Hematopoietic multipotent progenitor cell treated with erythropoietin and hydrocortisone succinate and interleukin-3 and kit ligand, for 17 days (in vitro differentiated cells): ENCODE measurements around the gene ZBED4.

Experiments used
- DNase-seq: peaks from one replicate; pipeline ENCODE4 v3.0.0-alpha.2; 2015; ENCODE audit warnings: low spot score

Gene ZBED4

GRCh38 chr22:49936973-49937757 is 83.5 kb downstream of the ZBED4 start:
- no peak for DNase-seq

GRCh38 chr22:49937758-49938564 is 84.3 kb downstream of the ZBED4 start:
- DNase-seq, result no peak

- no peak for DNase-seq
These were observed 85.0 kb downstream of the ZBED4 start for GRCh38 chr22:49938565-49939136.
